ENCODE results near the gene C19orf73. TPM values are rescaled to one million over a fixed set of nuclear protein-coding genes. Genes with fewer than 3 reads are reported as not detected.
A peak's percentile ranks its signal among the peaks of the same experiment; 100 is the strongest.

C19orf73 gene
- total RNA-seq, 1 donor from 2014 or later: 2.3 TPM

DNA sequence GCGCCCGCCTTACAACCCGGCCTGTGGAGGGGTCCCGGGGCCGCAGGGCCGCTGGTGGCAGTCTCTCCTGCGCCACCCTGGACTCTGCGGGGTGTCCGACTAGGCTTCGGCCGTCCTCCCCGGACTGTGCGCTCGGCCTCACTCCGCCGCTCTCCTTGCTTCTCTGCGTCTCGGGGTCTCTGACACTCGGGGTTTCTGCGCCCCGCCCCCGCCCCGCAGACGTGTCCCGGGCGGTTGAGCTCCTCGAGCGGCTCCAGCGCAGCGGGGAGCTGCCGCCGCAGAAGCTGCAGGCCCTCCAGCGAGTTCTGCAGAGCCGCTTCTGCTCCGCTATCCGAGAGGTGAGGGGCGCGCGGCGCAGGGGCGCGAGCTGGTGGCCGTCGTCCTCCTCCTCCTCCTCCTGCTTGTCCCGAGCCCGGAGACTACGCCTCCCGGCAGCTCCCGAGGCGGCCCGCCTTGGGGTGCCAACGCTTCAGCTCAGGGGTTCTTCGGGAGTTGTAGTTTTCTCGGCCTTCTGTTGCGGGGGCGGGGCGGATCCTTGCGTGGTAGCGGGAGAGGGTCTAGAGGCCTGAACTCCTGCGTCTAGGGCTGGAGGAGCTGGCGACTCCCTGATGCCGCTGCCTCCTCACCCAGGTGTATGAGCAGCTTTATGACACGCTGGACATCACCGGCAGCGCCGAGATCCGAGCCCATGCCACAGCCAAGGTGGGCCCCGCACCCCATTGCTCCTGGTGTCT is 4.1 kb downstream of the C19orf73 start:
- peak overlapping the region; percentile 86 for H3K27ac Mint-ChIP-seq
- no peaks in the 10 kb centered on the region for H3K9me3 Mint-ChIP-seq
- peaks cover 28% of the 10 kb centered on the region for H3K4me1 Mint-ChIP-seq (ENCODE audit: unreplicated experiment)
- no peaks in the 10 kb centered on the region for H3K27me3 Mint-ChIP-seq
- peak overlapping the region; percentile 88 for H3K4me3 Mint-ChIP-seq
- TF ChIP-seq, protein P1, sequence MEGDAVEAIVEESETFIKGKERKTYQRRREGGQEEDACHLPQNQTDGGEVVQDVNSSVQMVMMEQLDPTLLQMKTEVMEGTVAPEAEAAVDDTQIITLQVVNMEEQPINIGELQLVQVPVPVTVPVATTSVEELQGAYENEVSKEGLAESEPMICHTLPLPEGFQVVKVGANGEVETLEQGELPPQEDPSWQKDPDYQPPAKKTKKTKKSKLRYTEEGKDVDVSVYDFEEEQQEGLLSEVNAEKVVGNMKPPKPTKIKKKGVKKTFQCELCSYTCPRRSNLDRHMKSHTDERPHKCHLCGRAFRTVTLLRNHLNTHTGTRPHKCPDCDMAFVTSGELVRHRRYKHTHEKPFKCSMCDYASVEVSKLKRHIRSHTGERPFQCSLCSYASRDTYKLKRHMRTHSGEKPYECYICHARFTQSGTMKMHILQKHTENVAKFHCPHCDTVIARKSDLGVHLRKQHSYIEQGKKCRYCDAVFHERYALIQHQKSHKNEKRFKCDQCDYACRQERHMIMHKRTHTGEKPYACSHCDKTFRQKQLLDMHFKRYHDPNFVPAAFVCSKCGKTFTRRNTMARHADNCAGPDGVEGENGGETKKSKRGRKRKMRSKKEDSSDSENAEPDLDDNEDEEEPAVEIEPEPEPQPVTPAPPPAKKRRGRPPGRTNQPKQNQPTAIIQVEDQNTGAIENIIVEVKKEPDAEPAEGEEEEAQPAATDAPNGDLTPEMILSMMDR (conservative IDR thresholded peaks at IDR 0.05): no peak
- no peak for DNase-seq (ENCODE audit: extremely low spot score, unreplicated experiment)
- H3K36me3 Mint-ChIP-seq: no peaks in the 10 kb centered on the region

DNA sequence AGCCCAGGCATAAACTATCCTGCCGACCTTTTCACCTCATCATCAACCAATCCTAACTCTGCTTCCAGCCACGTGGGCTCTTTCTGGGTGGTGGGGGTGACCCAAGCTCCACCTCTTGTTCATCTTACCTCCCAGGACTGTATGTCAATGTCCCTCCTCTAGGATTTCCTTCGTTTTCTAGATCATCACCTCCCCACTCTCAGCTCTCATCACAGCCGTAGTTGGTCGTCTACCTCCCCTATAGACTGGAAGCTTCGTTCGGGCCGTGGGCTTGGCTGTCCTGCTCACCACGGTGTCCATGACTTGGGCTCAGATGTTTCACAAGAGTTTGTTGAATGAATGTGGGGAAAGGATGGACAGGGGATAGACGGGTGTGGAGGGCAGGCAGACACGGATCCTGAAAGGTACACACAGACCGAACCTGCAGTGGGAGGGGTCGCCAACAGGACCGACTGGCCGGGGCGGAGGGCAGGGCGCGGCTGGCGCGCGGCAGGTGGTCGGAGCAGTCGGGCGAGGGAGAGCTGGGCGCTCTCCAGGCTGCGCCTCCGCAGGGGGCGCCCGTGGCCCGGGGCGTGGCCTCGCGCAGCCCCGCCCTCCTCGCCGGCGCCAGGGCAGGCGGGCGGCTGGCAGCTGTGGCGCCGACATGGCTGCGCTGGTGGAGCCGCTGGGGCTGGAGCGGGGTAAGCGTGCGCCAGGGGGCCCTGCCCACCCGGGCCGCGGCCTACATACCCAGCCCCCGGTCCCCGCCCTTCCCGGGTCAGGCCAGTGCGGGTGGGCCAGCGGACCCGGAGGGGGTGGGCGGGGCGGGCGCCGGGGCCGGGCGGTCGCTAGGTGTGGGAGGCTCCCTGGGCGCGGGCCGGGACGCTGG is 4.9 kb downstream of the C19orf73 start, which contains the start of gene LIN7B:
Gene LIN7B (plus strand): TSS at position 609 of the 868 bp plus-strand sequence. CDS start 35 bp downstream, at position 644.
- Mint-ChIP-seq H3K27ac (peak within 1 kb of the TSS; percentile 86), H3K27me3 (no peaks in the 10 kb centered on the region), H3K4me1 (ENCODE audit: unreplicated experiment) (peaks cover 34% of the 10 kb centered on the region), H3K9me3 (no peaks in the 10 kb centered on the region), H3K4me3 (peak within 1 kb of the TSS; percentile 90), H3K36me3 (peaks cover 3% of the 10 kb centered on the region)
- DNase-seq (ENCODE audit: extremely low spot score, unreplicated experiment): no peak
- TF ChIP-seq, protein P1 (conservative IDR thresholded peaks at IDR 0.05): peak; percentile 53

DNA sequence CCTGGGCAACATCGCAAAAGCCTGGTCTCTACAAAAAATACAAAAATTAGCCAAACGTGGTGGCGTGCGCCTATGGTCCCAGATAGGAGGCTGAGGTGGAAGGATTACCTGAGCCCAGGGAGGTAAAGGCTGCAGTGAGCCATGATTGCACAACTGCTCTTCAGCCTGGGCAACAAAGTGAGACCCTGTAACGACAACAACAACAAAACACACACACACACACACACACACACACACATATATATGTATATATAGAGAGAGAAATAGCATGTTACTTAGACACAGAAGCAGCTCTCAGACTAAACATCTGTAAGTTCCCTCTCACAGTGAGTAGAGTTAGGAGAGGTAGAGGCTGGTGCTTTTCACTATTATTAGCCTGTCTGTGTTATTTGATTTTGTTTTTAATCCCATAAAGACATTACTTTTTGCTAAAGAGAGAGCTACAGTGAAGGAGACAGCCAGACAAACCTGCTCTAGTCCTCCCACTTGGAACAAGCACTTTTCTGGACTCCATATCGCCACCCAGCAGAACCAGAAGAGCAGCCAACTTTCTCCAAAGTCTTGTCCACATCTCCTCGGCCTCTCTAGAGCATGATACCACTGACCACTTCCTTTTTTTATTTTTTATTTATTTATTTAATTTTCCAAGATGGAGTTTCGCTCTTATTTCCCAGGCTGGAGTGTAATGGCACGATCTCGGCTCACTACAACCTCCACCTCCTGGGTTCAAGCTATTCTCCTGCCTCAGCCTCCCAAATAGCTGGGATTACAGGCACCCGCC is 7.5 kb downstream of the C19orf73 start:
- peak overlapping the region; percentile 38 for H3K27ac Mint-ChIP-seq

GRCh38 chr19:49110567-49110966 is 8.4 kb downstream of the C19orf73 start:
- Mint-ChIP-seq H3K4me3 (no peak overlapping the region), H3K36me3 (peaks cover 19% of the 10 kb centered on the region), H3K27ac (no peak overlapping the region), H3K27me3 (no peaks in the 10 kb centered on the region), H3K4me1 (ENCODE audit: unreplicated experiment) (peaks cover 38% of the 10 kb centered on the region), H3K9me3 (no peaks in the 10 kb centered on the region)
- no peak for DNase-seq (ENCODE audit: extremely low spot score, unreplicated experiment)
- TF ChIP-seq, protein P1 (conservative IDR thresholded peaks at IDR 0.05): no peak

More for the DNA sequence above, 7.5 kb downstream of the C19orf73 start:
- H3K4me3 Mint-ChIP-seq: peak overlapping the region; percentile 67
- H3K27me3 Mint-ChIP-seq: no peaks in the 10 kb centered on the region
- no peaks in the 10 kb centered on the region for H3K9me3 Mint-ChIP-seq
- peaks cover 38% of the 10 kb centered on the region for H3K4me1 Mint-ChIP-seq (ENCODE audit: unreplicated experiment)
- TF ChIP-seq, protein P1 (conservative IDR thresholded peaks at IDR 0.05): no peak
- no peak for DNase-seq (ENCODE audit: extremely low spot score, unreplicated experiment)
- peaks cover 19% of the 10 kb centered on the region for H3K36me3 Mint-ChIP-seq

DNA sequence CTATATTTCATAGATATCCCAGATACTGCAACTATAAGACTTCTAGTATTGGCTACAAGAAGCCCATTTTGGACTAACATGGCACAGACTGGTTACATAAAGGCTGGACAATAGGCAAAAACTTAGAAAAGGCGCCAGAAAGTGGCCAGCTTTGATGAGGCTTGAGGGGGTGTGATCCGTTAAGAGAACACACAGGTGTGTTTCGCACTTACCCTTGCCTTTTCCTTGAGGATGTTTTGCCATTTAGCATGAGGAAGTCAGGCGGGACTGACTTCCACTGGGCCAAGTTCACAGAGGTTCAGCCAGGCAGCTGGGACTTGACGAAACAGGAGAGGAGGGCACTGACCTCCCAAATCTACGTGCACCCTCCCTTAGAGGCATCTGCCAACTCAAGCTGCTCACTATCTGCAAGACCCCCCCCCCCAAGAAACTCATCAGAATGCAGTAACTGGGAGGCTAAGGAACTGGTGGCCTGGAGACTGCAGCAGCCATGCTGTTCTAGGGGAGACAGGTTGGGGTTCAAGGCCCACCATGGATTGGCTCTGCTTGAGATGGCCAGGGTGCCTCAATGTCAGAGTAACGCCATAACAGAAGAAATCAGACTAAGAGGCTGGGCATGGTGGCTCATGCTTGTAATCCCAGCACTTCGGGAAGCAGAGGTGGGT is 9.2 kb downstream of the C19orf73 start:
- peaks cover 37% of the 10 kb centered on the region for H3K4me1 Mint-ChIP-seq (ENCODE audit: unreplicated experiment)
- no peaks in the 10 kb centered on the region for H3K27me3 Mint-ChIP-seq
- H3K9me3 Mint-ChIP-seq: no peaks in the 10 kb centered on the region
- no peak for DNase-seq (ENCODE audit: extremely low spot score, unreplicated experiment)
- TF ChIP-seq, protein P1 (conservative IDR thresholded peaks at IDR 0.05): no peak
- H3K4me3 Mint-ChIP-seq: no peak overlapping the region
- peaks cover 25% of the 10 kb centered on the region for H3K36me3 Mint-ChIP-seq
- no peak overlapping the region for H3K27ac Mint-ChIP-seq

Measured in type B pancreatic cell (in vitro differentiated cells).